ENCODE data around the gene SLC38A9.

- TF ChIP-seq POLR2A (IDR thresholded peaks at IDR 0.05) (no peak), CTCF (IDR thresholded peaks at IDR 0.05) (no peak)
Measured at GRCh38 chr5:55620009-55620765, 91.9 kb downstream of the SLC38A9 start.

Measured in right lobe of liver (tissue), 4 donors.